ENCODE results near the gene FBXL7. TPM values are rescaled to one million over a fixed set of nuclear protein-coding genes. Genes with fewer than 3 reads are reported as not detected.

FBXL7 gene
- polyA plus RNA-seq, 3 donors = 23.9 to 29.1 (median 28.1) TPM

GRCh38 chr5:15493501-15493900 lies 6.5 kb upstream of the FBXL7 start:
- no peak for DNase-seq (ENCODE audit: extremely low read depth in 1 of 11, low read depth in 9 of 11, low spot score in 4 of 11)

- no peak for DNase-seq (ENCODE audit: extremely low read depth in 1 of 11, low read depth in 9 of 11, low spot score in 4 of 11)
These were observed 5.0 kb upstream of the FBXL7 start for GRCh38 chr5:15495026-15495425.

- no peak for DNase-seq (ENCODE audit: extremely low read depth in 1 of 11, low read depth in 9 of 11, low spot score in 4 of 11)
These were observed 3.1 kb upstream of the FBXL7 start for GRCh38 chr5:15496886-15497285.

- DNase-seq (ENCODE audit: extremely low read depth in 1 of 11, low read depth in 9 of 11, low spot score in 4 of 11) = peak in 1 of 11 donors; percentile 11
These were observed 483 bp downstream of the FBXL7 start for GRCh38 chr5:15500325-15501001.

- DNase-seq (ENCODE audit: extremely low read depth in 1 of 11, low read depth in 9 of 11, low spot score in 4 of 11) = peak in 5 of 11 donors; percentile 45 to 67 (median 58)
These were observed 1.3 kb downstream of the FBXL7 start for GRCh38 chr5:15501091-15501791.

- peak in 1 of 11 donors; percentile 17 for DNase-seq (ENCODE audit: extremely low read depth in 1 of 11, low read depth in 9 of 11, low spot score in 4 of 11)
These were observed 2.2 kb downstream of the FBXL7 start for GRCh38 chr5:15502208-15502607.

- DNase-seq (ENCODE audit: extremely low read depth in 1 of 11, low read depth in 9 of 11, low spot score in 4 of 11) = no peak
These were observed 6.2 kb downstream of the FBXL7 start for GRCh38 chr5:15506146-15506545.

GRCh38 chr5:15506897-15507296 lies 6.9 kb downstream of the FBXL7 start:
- DNase-seq (ENCODE audit: extremely low read depth in 1 of 11, low read depth in 9 of 11, low spot score in 4 of 11) = no peak

- DNase-seq (ENCODE audit: extremely low read depth in 1 of 11, low read depth in 9 of 11, low spot score in 4 of 11) = no peak
These were observed 10.1 kb downstream of the FBXL7 start for GRCh38 chr5:15510092-15510491.

- DNase-seq (ENCODE audit: extremely low read depth in 1 of 11, low read depth in 9 of 11, low spot score in 4 of 11) = no peak
These were observed 10.9 kb downstream of the FBXL7 start for GRCh38 chr5:15510831-15511230.

GRCh38 chr5:15513431-15513830 lies 13.5 kb downstream of the FBXL7 start:
- peak in 2 of 11 donors; percentile 37 to 46 for DNase-seq (ENCODE audit: extremely low read depth in 1 of 11, low read depth in 9 of 11, low spot score in 4 of 11)

GRCh38 chr5:15513911-15514310 lies 13.9 kb downstream of the FBXL7 start:
- DNase-seq (ENCODE audit: extremely low read depth in 1 of 11, low read depth in 9 of 11, low spot score in 4 of 11) = no peak

GRCh38 chr5:15515229-15515628 lies 15.2 kb downstream of the FBXL7 start:
- DNase-seq (ENCODE audit: extremely low read depth in 1 of 11, low read depth in 9 of 11, low spot score in 4 of 11) = no peak

- DNase-seq (ENCODE audit: extremely low read depth in 1 of 11, low read depth in 9 of 11, low spot score in 4 of 11) = no peak
These were observed 16.5 kb downstream of the FBXL7 start for GRCh38 chr5:15516486-15516885.

GRCh38 chr5:15518786-15519185 lies 18.8 kb downstream of the FBXL7 start:
- DNase-seq (ENCODE audit: extremely low read depth in 1 of 11, low read depth in 9 of 11, low spot score in 4 of 11) = no peak

GRCh38 chr5:15520856-15521255 lies 20.9 kb downstream of the FBXL7 start:
- DNase-seq (ENCODE audit: extremely low read depth in 1 of 11, low read depth in 9 of 11, low spot score in 4 of 11) = no peak

- no peak for DNase-seq (ENCODE audit: extremely low read depth in 1 of 11, low read depth in 9 of 11, low spot score in 4 of 11)
These were observed 21.6 kb downstream of the FBXL7 start for GRCh38 chr5:15521381-15522186.

GRCh38 chr5:15522187-15522520 lies 22.2 kb downstream of the FBXL7 start:
- no peak for DNase-seq (ENCODE audit: extremely low read depth in 1 of 11, low read depth in 9 of 11, low spot score in 4 of 11)

GRCh38 chr5:15524712-15525111 lies 24.7 kb downstream of the FBXL7 start:
- DNase-seq (ENCODE audit: extremely low read depth in 1 of 11, low read depth in 9 of 11, low spot score in 4 of 11) = no peak

- no peak for DNase-seq (ENCODE audit: extremely low read depth in 1 of 11, low read depth in 9 of 11, low spot score in 4 of 11)
These were observed 25.8 kb downstream of the FBXL7 start for GRCh38 chr5:15525703-15526275.

Data from renal cortex interstitium (tissue), 11 donors.